PC-9 (cell line): Measurements from ENCODE around the gene CENPB. TPM values are rescaled to one million over a fixed set of nuclear protein-coding genes. Genes with fewer than 3 reads are reported as not detected.
A peak's percentile ranks its signal among the peaks of the same experiment; 100 is the strongest.

Experiments used
- BruUV-seq: library from RNA; stranded (reverse); fragments of 400-500 nt; replicated peaks from 2 replicates; lab custom pipeline; 2021; lab: Mats Ljungman, UMichigan
- CTCF ChIA-PET: fragments of 300-600 bp; sonication (Branson Sonifier 250); formaldehyde crosslinking; loops from one replicate; lab custom pipeline; 2022; ENCODE audit warnings: antibody characterized with exemption; lab: Charles Lee
- POLR2A ChIA-PET: fragments of 300-600 bp; sonication (Branson Sonifier 250); formaldehyde crosslinking; loops from one replicate; lab custom pipeline; 2022; ENCODE audit warnings: antibody characterized with exemption; ENCODE audit not compliant: unreplicated experiment; lab: Charles Lee
- DNase-seq, 2 experiments: peaks; one replicate each; pipeline versions ENCODE4 v3.0.0 to v3.0.0-alpha.2; 2015 to 2022; ENCODE audit warnings: mixed read lengths in 1 of 2
- H2AFZ ChIP-seq: fragments of 200-600 bp; sonication (generic); 2 replicates; pipeline ENCODE4 v1.8.1; 2017; ENCODE audit warnings: antibody characterized with exemption
- H3F3A ChIP-seq: fragments of 200-600 bp; sonication (generic); 2 replicates; pipeline ENCODE4 v1.8.1; 2017; ENCODE audit warnings: antibody characterized with exemption, mild to moderate bottlenecking, low read depth; ENCODE audit not compliant: insufficient read depth
- H3K27ac ChIP-seq: fragments of 200-600 bp; sonication (generic); 2 replicates; pipeline ENCODE4 v1.6.1; 2016; ENCODE audit warnings: mixed run types
- H3K27me3 ChIP-seq: fragments of 200-600 bp; sonication (generic); 2 replicates; pipeline ENCODE4 v1.6.1; 2016; ENCODE audit warnings: low read depth, mixed run types; ENCODE audit not compliant: insufficient read depth
- H3K36me3 ChIP-seq: fragments of 200-600 bp; sonication (generic); 2 replicates; pipeline ENCODE4 v1.6.1; 2016; ENCODE audit warnings: low read depth, mixed run types
- H3K4me1 ChIP-seq: fragments of 200-600 bp; sonication (generic); replicated peaks from 2 replicates; pipeline ENCODE4 v1.6.1; 2016; ENCODE audit warnings: mixed run types; ENCODE audit not compliant: insufficient read depth
- H3K4me2 ChIP-seq: fragments of 200-600 bp; sonication (generic); 2 replicates; pipeline ENCODE4 v1.6.1; 2017; ENCODE audit warnings: mixed run types
- H3K4me3 ChIP-seq: fragments of 200-600 bp; sonication (generic); 2 replicates; pipeline ENCODE4 v1.6.1; 2016; ENCODE audit warnings: mixed run types
- H3K79me2 ChIP-seq: fragments of 200-600 bp; sonication (generic); 2 replicates; pipeline ENCODE4 v1.6.1; 2017; ENCODE audit warnings: low read depth, mixed run types
- H3K9me2 ChIP-seq: fragments of 200-600 bp; sonication (generic); 2 replicates; pipeline ENCODE4 v1.8.1; 2017; ENCODE audit warnings: mild to moderate bottlenecking; ENCODE audit not compliant: insufficient read depth
- H3K9me3 ChIP-seq: fragments of 200-600 bp; sonication (generic); 2 replicates; pipeline ENCODE4 v1.8.1; 2016; ENCODE audit warnings: low read depth; ENCODE audit not compliant: insufficient read depth
- H4K20me1 ChIP-seq: fragments of 200-600 bp; sonication (generic); 2 replicates; pipeline ENCODE4 v1.8.1; 2017; ENCODE audit not compliant: insufficient read depth
- CTCF ChIP-seq: fragments of 200-600 bp; sonication (generic); conservative IDR thresholded peaks from 2 replicates; pipeline ENCODE4 v1.6.1; 2017; ENCODE audit warnings: mixed run types, antibody characterized with exemption, mild to moderate bottlenecking, moderate library complexity
- EZH2 ChIP-seq: fragments of 200-600 bp; sonication (generic); IDR thresholded peaks from 2 replicates; pipeline ENCODE4 v1.8.0; 2017; ENCODE audit warnings: antibody characterized with exemption, low read depth
- intact Hi-C: fragments of 100-400 bp; cut with micrococcal nuclease; formaldehyde crosslinking; loops from one replicate; pipeline ENCODE4 v1.10.0; 2022; ENCODE audit not compliant: unreplicated experiment
- total RNA-seq: library from RNA; stranded (reverse); gene quantifications from 2 replicates; pipeline ENCODE4 v1.2.3, GENCODE V29; 2021

The CENPB gene
- total RNA-seq, 1 experiment from 2014 or later, result 70.8 TPM

GRCh38 chr20:3765171-3765882, 21.2 kb downstream of the CENPB start:
- intact Hi-C loops, result no loop called here
- CTCF ChIA-PET, result interaction anchor here (0.5 to 2.3 kb wide), 3 partner anchors 14 to 1770 kb away, joined by 4 to 8 read pairs (median 5); no protein-coding TSS in a partner anchor
- no peak overlapping the region for H3K27ac ChIP-seq
- no peaks in the 10 kb centered on the region for H3K9me2 ChIP-seq
- no peak for TF ChIP-seq EZH2
- TF ChIP-seq CTCF, result no peak
- no peaks in the 10 kb centered on the region; the same call in none of the 2 replicates for H4K20me1 ChIP-seq
- POLR2A ChIA-PET, result no interaction called here
- no peaks in the 10 kb centered on the region for H3K9me3 ChIP-seq
- no peaks in the 10 kb centered on the region for H3K36me3 ChIP-seq
- H3K4me2 ChIP-seq, result no peak overlapping the region
- H3K4me1 ChIP-seq, result peaks cover 25% of the 10 kb centered on the region
- no peak for DNase-seq
- peaks cover 22% of the 10 kb centered on the region for H3F3A ChIP-seq
- no peak overlapping the region for H2AFZ ChIP-seq
- no peaks in the 10 kb centered on the region for H3K27me3 ChIP-seq
- no TSS peak for BruUV-seq
- no peak overlapping the region for H3K4me3 ChIP-seq
- H3K79me2 ChIP-seq, result peaks cover 16% of the 10 kb centered on the region

GRCh38 chr20:3764659-3765058, 21.9 kb downstream of the CENPB start:
- Histone ChIP-seq H3K4me1 (peaks cover 22% of the 10 kb centered on the region), H3K79me2 (peaks cover 16% of the 10 kb centered on the region), H4K20me1 (no peaks in the 10 kb centered on the region; the same call in none of the 2 replicates), H2AFZ (no peak overlapping the region), H3K4me3 (no peak overlapping the region), H3K4me2 (no peak overlapping the region), H3K27me3 (no peaks in the 10 kb centered on the region), H3F3A (peaks cover 17% of the 10 kb centered on the region), H3K9me3 (no peaks in the 10 kb centered on the region), H3K27ac (no peak overlapping the region), H3K36me3 (no peaks in the 10 kb centered on the region), H3K9me2 (no peaks in the 10 kb centered on the region)
- TF ChIP-seq EZH2, result no peak
- no peak for TF ChIP-seq CTCF
- DNase-seq, result peak in 1 of 2 experiments; percentile 32
- POLR2A ChIA-PET, result no interaction called here
- CTCF ChIA-PET, result no interaction called here
- intact Hi-C loops, result no loop called here
- no TSS peak for BruUV-seq

- no peak overlapping the region for H3K27ac ChIP-seq
Observed at GRCh38 chr20:3763671-3764601, 22.6 kb downstream of the CENPB start.

More at GRCh38 chr20:3763671-3764601, 22.6 kb downstream of the CENPB start:
- H3F3A ChIP-seq, result peaks cover 10% of the 10 kb centered on the region
- H3K36me3 ChIP-seq, result no peaks in the 10 kb centered on the region
- intact Hi-C loops, result no loop called here
- H3K4me2 ChIP-seq, result no peak overlapping the region
- peak in 1 of 2 experiments; percentile 27 for DNase-seq
- CTCF ChIA-PET, result interaction anchor here (0.6 kb wide), 1 partner anchor 14 kb away, joined by 4 read pairs; no protein-coding TSS in a partner anchor
- TF ChIP-seq EZH2, result no peak
- no peak for TF ChIP-seq CTCF
- no peaks in the 10 kb centered on the region; the same call in none of the 2 replicates for H4K20me1 ChIP-seq
- no peak overlapping the region for H2AFZ ChIP-seq
- peaks cover 16% of the 10 kb centered on the region for H3K79me2 ChIP-seq
- POLR2A ChIA-PET, result no interaction called here
- H3K9me2 ChIP-seq, result no peaks in the 10 kb centered on the region
- BruUV-seq, result no TSS peak
- no peak overlapping the region for H3K4me3 ChIP-seq
- H3K4me1 ChIP-seq, result peaks cover 15% of the 10 kb centered on the region
- H3K27me3 ChIP-seq, result no peaks in the 10 kb centered on the region
- H3K9me3 ChIP-seq, result no peaks in the 10 kb centered on the region
